GM18951 (cell line): ENCODE results near the gene APLN.

Experiments
- POLR2A ChIP-seq: IDR thresholded peaks from 4 replicates; pipeline ENCODE4 v1.6.1; 2011; ENCODE audit warnings: mild to moderate bottlenecking; ENCODE audit not compliant: insufficient read length, insufficient read depth; ENCODE audit errors: extremely low read depth
- in situ Hi-C: fragments of 300-500 bp; cut with MboI; formaldehyde crosslinking; loops from one replicate; pipeline ENCODE4 v1.12.0; 2022; ENCODE audit warnings: low sequenced_read_pairs, mixed read lengths, inconsistent platforms; ENCODE audit not compliant: unreplicated experiment

APLN gene

GRCh38 chrX:129688097-129688496, 33.3 kb upstream of the APLN start:
- in situ Hi-C loops: no loop called here
- TF ChIP-seq POLR2A: no peak

DNA sequence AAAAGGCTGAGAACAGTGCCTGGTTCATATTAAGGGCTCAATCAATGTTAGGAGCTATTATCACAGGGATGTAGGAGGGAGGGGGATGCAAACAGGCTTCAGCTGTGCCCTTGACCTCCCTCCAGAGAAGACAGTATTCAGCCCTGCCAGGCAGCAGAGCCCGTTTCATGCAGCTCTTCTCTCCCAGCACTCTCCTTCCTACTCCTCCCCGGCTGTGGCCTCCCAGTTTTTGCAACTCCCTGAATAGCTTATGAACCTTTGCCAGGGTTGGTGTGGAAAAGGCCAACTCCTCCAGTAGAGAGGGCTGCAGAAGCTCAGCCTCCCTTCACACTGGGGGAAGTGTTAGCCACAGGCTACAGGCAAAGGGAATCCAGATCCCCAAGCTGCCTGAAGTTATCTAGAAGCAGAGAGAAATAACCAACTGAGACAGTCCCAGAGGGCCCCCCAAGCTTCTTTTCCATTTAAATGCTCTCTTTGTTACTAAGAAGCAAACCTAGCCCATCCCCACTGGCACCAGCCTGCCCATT, 31.7 kb upstream of the APLN start:
- no peak for TF ChIP-seq POLR2A
- in situ Hi-C loops: no loop called here

- in situ Hi-C loops: no loop called here
Observed at GRCh38 chrX:129682979-129683378, 28.2 kb upstream of the APLN start.

GRCh38 chrX:129679901-129680300, 25.1 kb upstream of the APLN start:
- in situ Hi-C loops: no loop called here
- TF ChIP-seq POLR2A: no peak

More at GRCh38 chrX:129682979-129683378, 28.2 kb upstream of the APLN start:
- no peak for TF ChIP-seq POLR2A

GRCh38 chrX:129678614-129679195, 23.9 kb upstream of the APLN start:
- in situ Hi-C loops: no loop called here

DNA sequence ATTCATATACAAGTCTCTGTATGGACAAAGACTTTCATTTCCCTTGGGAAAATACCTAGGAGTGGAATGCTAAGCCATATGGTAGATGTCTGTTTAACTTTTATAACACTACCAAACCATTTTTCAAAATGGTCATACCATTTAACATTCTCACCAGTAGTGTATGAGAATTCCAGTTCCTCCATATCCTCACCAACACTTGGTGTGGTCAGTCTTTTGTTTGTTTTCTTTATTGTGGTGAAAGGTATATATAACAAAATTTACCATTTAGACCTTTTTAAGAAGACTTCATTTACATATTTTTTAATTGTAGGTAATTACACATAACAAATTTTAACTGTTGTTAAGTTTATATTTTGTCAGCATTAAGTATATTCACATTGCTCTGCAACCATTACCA, 12.7 kb upstream of the APLN start:
- TF ChIP-seq POLR2A: no peak
- in situ Hi-C loops: no loop called here

More at GRCh38 chrX:129678614-129679195, 23.9 kb upstream of the APLN start:
- TF ChIP-seq POLR2A: no peak

GRCh38 chrX:129665916-129666644, 11.3 kb upstream of the APLN start:
- no peak for TF ChIP-seq POLR2A
- in situ Hi-C loops: no loop called here

GRCh38 chrX:129663171-129663570, 8.4 kb upstream of the APLN start:
- in situ Hi-C loops: no loop called here
- TF ChIP-seq POLR2A: no peak

- no peak for TF ChIP-seq POLR2A
- in situ Hi-C loops: no loop called here
Observed at GRCh38 chrX:129661369-129661768, 6.6 kb upstream of the APLN start.

GRCh38 chrX:129659861-129660260, 5.1 kb upstream of the APLN start:
- TF ChIP-seq POLR2A: no peak
- in situ Hi-C loops: no loop called here

GRCh38 chrX:129659141-129659540, 4.4 kb upstream of the APLN start:
- in situ Hi-C loops: no loop called here
- TF ChIP-seq POLR2A: no peak

- in situ Hi-C loops: no loop called here
- TF ChIP-seq POLR2A: no peak
Observed at GRCh38 chrX:129658429-129658828, 3.7 kb upstream of the APLN start.

GRCh38 chrX:129655547-129656249, 942 bp upstream of the APLN start:
- in situ Hi-C loops: no loop called here

DNA sequence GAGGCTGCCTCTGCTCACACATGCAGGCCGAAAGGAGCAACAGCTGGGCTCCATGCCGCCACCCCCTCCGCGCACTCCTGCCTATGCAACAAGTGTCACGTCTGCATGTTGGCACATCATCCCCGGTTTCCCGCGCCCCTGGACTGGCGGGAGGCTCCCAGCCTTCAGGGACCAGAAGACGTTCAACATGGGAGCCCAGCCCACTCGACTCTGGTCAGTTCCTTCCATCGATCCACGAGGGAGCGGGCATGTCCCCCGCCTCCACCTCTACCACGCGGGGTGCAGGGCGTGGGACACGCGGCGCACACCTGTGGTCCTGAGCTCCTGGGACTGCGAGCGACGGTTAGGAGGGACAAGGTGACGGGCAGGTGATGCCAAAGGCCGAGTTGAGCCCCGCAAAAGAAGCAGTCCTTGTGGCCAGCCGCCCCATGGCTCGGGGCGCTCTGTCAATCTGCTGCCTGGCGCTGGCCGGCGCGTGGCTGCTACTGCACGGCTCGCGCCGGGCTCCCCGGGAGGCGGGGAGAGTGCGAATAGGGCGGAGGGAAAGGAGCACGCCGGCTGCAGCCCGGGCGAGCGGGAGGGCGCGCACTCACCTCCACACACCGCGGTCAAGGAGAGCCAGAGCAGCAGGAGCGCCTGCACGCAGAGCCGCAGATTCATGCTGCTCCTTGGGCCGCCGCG, 645 bp downstream of the APLN start:
- in situ Hi-C loops: no loop called here
- no peak for TF ChIP-seq POLR2A

More at GRCh38 chrX:129655547-129656249, 942 bp upstream of the APLN start:
- no peak for TF ChIP-seq POLR2A
